GDM1 (cell line): ENCODE results near the gene GPR141.
A peak's percentile ranks its signal among the peaks of the same experiment; 100 is the strongest.

Experiments
- DNase-seq: peaks from one replicate; lab custom pipeline; 2025; lab: John Stamatoyannopoulos, UW

The GPR141 gene, protein sequence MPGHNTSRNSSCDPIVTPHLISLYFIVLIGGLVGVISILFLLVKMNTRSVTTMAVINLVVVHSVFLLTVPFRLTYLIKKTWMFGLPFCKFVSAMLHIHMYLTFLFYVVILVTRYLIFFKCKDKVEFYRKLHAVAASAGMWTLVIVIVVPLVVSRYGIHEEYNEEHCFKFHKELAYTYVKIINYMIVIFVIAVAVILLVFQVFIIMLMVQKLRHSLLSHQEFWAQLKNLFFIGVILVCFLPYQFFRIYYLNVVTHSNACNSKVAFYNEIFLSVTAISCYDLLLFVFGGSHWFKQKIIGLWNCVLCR

GRCh38 chr7:37683246-37684120 lies at the start of gene GPR141:
Gene GPR141, plus strand, starts transcription at chr7:37683766. Its CDS starts 56,628 bp downstream, at chr7:37740394.
- peak; percentile 84 for DNase-seq

DNA sequence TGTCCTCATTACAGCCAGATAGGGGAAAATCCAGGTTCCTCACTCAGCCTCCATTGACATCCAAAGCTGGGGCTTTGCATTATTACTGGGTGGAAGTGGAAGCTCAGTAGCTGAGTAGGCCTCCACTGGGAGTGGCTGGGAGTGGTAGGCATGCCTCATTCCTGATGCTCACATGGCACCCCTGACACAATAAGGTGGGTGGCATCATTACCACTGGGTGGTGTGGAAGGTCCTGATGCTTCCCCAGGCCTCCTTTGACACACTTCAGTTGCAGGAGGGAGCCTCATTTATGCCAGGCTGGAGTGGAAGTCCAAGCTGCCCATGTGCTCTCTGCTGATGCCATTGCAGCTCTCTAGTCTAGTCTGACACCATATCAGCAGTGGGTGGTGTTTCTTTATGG lies 48.2 kb upstream of the GPR141 start:
- no peak for DNase-seq

GRCh38 chr7:37642028-37642540 lies 41.5 kb upstream of the GPR141 start:
- no peak for DNase-seq

GRCh38 chr7:37643876-37644275 lies 39.7 kb upstream of the GPR141 start:
- peak; percentile 43 for DNase-seq

GRCh38 chr7:37645282-37646050 lies 38.1 kb upstream of the GPR141 start:
- DNase-seq: peak; percentile 13

DNA sequence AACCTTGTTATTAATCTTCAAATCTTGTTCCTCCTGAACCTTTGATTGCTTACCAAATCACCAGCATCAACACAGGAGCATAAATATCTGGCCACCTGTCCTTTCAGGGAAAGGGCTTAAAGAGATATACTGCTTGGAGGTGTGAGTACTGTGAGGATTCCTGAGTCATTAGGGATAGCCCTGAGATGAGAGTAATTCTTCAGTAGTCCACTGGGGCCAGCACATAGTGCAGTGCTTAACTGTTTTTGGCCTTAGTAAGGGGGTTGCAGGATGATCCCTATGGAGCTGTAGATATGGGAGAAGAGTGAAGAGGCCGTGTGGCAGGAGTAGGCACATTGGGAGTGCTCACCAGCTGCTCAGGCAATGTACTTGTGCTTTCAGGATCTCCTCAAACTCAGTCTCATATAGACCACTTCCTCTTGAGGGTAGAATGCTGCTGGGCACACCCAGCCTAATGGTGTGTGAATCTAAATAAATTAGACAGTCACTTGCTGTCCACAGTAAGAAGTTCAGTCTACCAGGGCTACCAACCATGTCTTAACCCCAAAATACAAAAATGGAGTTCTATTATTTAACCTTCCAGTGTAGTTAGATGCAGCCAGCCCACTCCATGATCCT lies 26.5 kb upstream of the GPR141 start:
- no peak for DNase-seq

DNA sequence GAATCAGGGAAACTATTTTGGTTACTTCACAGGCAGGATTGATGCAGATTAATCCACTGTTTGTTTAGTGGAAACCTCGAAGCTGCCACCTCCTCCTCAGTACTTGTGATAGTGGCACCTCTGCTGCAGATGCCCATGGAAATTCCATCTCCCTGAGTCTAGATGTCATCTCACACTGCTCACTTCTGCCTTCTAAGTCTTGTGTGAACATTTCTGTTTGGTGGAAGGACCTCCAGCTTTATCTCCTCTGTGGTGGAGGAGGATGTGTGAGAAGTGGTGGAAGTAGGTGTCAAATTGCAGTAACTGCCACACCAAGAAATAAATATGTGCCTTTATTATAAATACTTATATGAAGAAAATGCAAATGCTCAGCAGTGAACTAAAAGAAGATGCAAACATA lies 25.8 kb upstream of the GPR141 start:
- DNase-seq: no peak

DNA sequence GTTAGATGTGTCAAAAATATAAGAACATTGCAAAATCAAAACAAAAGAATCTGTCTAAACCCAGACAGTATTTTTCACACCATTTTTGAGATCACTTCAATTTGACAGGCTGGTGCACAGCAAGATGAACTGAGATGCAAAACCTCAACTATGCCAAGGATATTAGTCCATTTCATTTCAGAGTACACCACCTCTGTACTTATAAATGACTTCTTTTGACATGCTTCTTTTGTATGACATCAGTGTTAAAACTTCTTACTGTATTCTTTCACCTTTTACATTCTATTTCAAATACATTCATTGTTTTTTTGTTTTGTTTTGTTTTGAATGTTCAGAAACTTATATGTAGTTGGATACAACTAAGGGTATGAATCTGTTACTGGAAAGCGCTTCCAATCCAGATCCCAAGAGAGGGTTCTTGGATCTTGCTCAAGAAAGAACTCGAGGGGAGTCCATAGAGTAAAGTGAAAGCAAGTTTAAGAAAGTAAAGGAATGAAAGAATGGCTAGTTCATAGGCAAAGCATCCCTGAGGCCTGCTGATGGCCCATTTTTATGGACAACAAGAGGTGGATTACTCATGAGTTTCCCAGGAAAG lies 23.5 kb upstream of the GPR141 start:
- no peak for DNase-seq

- DNase-seq: no peak
Measured at GRCh38 chr7:37660614-37661013, 23.0 kb upstream of the GPR141 start.

DNA sequence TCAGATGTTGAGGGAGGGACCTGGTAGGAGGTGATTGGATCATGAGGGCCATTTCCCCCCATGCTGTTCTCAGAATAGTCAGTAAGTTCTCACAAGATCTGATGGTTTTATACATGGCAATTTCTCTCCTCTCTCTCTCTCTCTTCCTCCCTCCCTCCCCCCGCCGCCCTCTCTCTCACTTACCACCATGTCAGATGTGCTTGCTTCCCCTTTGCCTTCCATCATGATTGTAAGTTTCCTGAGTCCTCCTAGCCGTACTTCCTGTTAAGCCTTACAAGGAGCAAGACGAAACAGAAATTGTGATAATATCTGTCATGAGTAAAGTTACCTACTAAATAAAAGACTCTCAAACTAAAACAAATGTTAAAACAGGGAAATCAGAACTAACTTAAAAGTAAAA lies 19.9 kb upstream of the GPR141 start:
- peak; percentile 62 for DNase-seq

GRCh38 chr7:37665352-37666022 lies 18.1 kb upstream of the GPR141 start:
- no peak for DNase-seq

DNA sequence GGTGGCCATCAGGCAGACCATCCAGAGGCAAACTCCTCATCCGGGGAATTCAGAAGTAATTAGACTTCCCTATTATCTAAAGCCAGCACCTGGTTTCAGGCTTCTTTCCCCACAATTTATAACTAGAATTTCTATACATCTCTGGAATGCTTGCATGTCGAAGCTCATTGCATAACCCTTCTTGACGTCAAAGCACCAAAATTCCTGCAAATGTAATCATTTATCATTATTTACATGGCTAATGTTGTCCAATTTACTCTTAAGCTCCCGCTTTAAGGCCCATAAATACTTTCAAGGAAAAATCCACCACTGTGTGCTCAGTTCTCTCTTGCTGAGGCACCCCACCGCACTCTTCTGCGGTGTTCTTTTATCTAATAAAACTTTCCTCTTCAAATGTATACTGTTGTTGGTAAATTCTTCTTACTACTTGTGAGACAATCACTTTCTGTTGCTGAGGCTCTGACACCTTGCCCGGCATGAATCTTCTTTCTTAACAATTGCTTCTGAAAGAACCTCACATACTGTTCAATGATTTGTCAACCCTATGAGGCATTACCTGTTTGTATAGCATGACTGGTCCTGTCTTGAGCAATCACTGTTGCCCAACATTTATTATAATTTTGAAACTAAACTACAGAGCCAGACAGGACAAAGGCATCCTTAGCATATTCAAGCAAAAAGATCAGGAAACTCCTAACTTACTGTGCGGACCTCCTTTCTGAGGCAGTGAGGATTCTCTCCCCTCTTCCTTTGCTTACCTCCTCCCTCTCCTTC lies 17.4 kb upstream of the GPR141 start:
- DNase-seq: no peak

DNA sequence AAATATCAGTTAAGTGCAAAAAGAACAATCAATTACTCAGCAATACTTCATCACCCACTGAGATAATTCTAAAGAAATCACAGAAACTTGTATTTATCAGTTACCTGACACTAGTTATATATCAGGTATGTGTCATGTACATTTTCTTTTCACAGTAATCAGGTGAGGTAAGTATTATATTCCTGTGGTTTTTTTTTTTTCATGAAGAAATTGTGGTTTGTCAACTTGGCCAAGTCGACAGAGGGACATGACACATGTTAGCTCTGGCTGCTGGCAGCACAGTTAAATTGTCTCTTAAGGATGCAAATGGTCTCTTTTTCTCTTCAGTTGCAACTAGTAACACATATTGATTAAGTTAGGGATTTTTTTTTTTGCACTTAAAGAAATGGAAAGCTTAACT lies 13.7 kb upstream of the GPR141 start:
- DNase-seq: no peak

DNA sequence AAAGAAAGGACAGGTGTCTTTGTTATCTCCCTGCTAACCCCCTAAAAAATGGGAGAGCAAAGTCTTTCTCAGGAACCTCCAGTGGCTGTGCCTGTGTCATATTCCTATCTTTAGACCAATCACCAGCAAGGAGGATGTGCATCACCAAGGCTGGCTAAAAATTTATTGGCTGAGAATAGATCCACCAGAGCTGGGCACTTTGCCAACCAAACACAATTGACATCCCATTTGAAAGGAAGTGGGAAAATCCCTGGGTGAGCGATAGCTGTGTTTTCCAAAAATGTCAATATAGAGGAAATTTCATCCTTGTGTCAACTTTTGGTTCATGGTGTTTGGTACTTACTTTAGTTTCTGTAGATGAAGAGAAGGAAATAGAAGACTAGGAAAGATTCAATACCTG lies 13.1 kb upstream of the GPR141 start:
- no peak for DNase-seq

- no peak for DNase-seq
Measured at GRCh38 chr7:37671876-37672275, 11.7 kb upstream of the GPR141 start.

DNA sequence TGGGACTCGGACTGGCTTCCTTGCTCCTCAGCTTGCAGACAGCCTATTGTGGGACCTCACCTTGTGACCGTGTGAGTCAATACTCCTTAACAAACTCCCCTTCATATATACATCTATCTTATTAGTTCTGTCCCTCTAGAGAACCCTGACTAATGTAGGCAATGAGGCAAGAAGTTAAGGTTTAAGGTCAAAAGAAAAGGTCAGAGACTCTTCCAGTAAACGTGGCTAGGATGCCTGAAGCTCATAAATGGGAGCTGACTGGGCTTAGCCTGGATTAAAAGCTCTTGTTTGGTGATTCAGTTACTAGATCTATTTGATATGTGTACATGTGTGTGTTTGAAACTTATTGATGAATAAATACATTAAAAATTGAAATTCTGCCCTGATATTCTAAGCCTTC lies 10.6 kb upstream of the GPR141 start:
- DNase-seq: no peak

DNA sequence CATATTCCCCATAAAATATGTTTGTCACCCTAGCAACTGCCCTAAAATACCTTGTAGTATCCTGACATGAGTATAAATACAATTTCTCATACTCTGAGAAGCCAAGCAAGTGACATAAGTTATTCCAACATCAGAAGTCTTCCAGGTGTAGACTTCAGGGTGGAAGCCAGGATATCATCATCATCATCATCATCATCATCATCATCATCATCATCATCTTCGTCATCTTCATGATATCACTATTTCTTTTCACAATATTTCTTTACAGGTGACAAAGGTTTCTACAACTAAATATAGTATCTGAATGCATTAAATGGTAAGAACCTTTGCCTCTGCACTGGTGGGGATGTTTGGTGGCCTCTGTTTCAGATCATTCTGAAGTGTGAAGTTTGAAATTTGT lies 10.0 kb upstream of the GPR141 start:
- DNase-seq: no peak

GRCh38 chr7:37674531-37674930 lies 9.0 kb upstream of the GPR141 start:
- DNase-seq: peak; percentile 59

DNA sequence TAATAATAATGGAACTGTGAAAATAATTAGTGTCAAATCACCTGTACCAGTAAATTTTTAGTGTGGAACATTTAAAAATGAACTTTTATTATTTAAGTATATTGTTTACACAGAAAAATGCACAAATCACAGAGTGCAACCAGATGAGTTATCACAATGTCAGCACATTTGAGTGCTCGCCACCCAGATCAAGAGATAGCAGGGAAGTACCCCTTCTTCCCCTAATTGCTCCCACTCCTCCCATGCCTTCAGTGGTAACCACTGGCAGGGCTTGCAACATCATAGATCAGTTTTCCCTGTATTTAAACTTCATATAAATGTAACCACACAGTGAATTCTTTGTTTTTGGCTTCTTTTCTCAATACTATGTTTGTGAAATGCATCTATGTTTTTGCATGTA lies 7.8 kb upstream of the GPR141 start:
- no peak for DNase-seq

GRCh38 chr7:37684927-37685326 lies 1.4 kb downstream of the GPR141 start:
- DNase-seq: no peak
